Measurements from ENCODE around the gene GRAP.

The GRAP gene

GRCh38 chr17:19017804-19018599 lies 28.8 kb downstream of the GRAP start:
- DNase-seq = no peak

- DNase-seq = no peak
Measured at GRCh38 chr17:19017401-19017800, 29.4 kb downstream of the GRAP start.

GRCh38 chr17:19016881-19017280 lies 29.9 kb downstream of the GRAP start:
- DNase-seq = no peak

GRCh38 chr17:19016297-19016696 lies 30.5 kb downstream of the GRAP start:
- DNase-seq = no peak

GRCh38 chr17:19015428-19015827 lies 31.3 kb downstream of the GRAP start:
- DNase-seq = no peak

GRCh38 chr17:19014628-19015215 lies 32.0 kb downstream of the GRAP start:
- DNase-seq = no peak

- no peak for DNase-seq
Measured at GRCh38 chr17:19013806-19014627, 32.7 kb downstream of the GRAP start.

GRCh38 chr17:19013226-19013625 lies 33.5 kb downstream of the GRAP start:
- no peak for DNase-seq

GRCh38 chr17:19012171-19013080 lies 34.3 kb downstream of the GRAP start:
- DNase-seq = no peak

- DNase-seq = no peak
Measured at GRCh38 chr17:19011581-19011980, 35.2 kb downstream of the GRAP start.

- no peak for DNase-seq
Measured at GRCh38 chr17:19010729-19011505, 35.8 kb downstream of the GRAP start.

- DNase-seq = no peak
Measured at GRCh38 chr17:19009970-19010369, 36.8 kb downstream of the GRAP start.

- DNase-seq = no peak
Measured at GRCh38 chr17:19006698-19007097, 40.1 kb downstream of the GRAP start.

GRCh38 chr17:19005789-19006430 lies 40.8 kb downstream of the GRAP start:
- DNase-seq = no peak

- DNase-seq = no peak
Measured at GRCh38 chr17:19005137-19005773, 41.5 kb downstream of the GRAP start.

- DNase-seq = no peak
Measured at GRCh38 chr17:19004421-19005136, 42.2 kb downstream of the GRAP start, which contains the start of gene FAM83G. TSS of gene FAM83G (minus strand) at chr17:19004764. CDS start at chr17:19004041, 723 bp downstream.

- no peak for DNase-seq
Measured at GRCh38 chr17:19003543-19004420, 43.0 kb downstream of the GRAP start.

GRCh38 chr17:19002805-19003542 lies 43.8 kb downstream of the GRAP start:
- DNase-seq = no peak

Data from NCI-H1417 treated with DMSO at 0.1 percent for 48 hours (cell line).